NT2/D1 (cell line): ENCODE data around the gene CACNA2D3.

Source experiments
- SUZ12 ChIP-seq: IDR thresholded peaks from 2 replicates; pipeline ENCODE4 v1.6.1; 2011; ENCODE audit not compliant: insufficient read length, insufficient read depth; ENCODE audit errors: extremely low read depth
- ZNF274 ChIP-seq: IDR thresholded peaks from 2 replicates; pipeline ENCODE4 v1.6.1; 2011; ENCODE audit warnings: mild to moderate bottlenecking, low read depth, low read length

GRCh38 chr3:54966979-54967378, 844.6 kb downstream of the CACNA2D3 start:
- TF ChIP-seq ZNF274: no peak
- TF ChIP-seq SUZ12: no peak
